Measurements from ENCODE around the gene MYO5B. TPM values are rescaled to one million over a fixed set of nuclear protein-coding genes. Genes with fewer than 3 reads are reported as not detected.
A peak's percentile ranks its signal among the peaks of the same experiment; 100 is the strongest.

MYO5B gene
- polyA plus RNA-seq, 1 donor (not counting 4 experiments of a cell fraction or from before 2014, with no cell fraction given): 6.8 TPM

DNA sequence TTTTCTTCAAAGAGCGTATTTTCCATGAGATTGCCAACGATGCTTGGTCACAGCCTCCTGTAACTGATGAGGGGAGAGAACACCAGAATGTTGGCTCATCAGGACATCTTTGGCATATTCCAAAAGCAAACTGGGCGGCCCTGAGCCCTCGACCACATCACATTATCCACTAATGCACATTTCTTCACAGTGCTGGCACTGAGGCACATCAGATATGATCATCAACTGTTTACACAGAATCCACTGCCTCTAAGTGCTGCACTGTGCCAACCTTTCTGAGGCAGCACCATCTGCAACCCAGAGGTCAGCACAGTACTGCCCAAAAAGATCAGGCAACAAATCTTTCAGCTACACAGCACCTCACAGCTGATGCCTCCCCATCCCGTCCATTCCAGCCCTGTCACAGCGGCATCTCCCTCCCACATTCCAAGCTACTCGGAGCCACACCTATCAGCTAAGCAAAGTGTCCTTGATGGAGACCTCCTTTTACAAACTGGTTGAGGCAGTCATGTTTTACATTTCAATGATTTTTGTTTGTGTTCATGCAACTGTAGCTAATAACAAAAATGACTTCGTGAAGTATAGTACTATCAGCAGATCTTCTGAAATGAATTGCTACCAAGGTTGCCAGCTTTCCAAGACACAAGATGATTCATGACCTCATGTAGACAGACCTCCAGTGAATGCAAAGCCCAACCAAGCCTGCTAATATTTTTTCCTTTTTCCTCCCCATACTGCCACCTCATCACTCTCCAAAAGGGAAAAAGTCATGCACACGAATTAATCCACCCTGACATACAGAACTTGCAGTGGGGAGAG is 32.3 kb downstream of the MYO5B start:
- DNase-seq (ENCODE audit: low read depth, low spot score): no peak
- H3K4me2 ChIP-seq (ENCODE audit: control insufficient read depth, extremely low read depth, insufficient read depth, low read depth, low read length): no peak overlapping the region
- dilution Hi-C loops (cut with MboI; ENCODE audit: extremely low pct_ligation_motif_present, low sequenced_read_pairs): no loop called here

DNA sequence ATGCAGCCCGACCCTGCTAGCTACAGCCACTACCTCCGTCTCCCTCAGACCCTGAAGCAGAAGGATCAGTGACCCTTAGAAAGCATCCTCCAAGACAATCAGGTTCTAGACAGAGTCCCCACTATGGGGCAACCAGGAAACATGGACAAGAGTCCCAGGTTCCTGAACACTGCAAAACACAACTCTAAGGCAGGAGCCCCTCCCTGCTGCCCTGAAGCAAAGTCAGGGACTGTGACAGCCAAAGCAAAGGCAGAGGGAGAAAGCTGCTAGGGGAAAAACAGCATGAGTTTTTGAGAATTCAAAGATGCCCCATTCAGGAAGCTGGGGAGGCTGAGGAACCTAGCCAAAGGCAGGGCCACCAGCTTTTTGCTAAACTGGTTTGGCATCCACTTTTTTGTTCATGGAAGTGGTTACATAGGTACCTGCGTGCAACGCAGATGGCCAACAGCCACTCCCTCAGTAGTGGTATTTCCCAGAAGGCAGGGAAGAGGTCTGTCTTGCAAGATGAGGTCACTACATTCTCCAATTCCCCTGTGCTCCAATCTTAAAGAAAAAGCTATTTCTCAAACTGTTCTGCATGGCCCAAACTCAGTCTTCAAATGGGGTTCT is 33.2 kb downstream of the MYO5B start:
- dilution Hi-C loops (cut with MboI; ENCODE audit: extremely low pct_ligation_motif_present, low sequenced_read_pairs): no loop called here
- H4K20me1 ChIP-seq (ENCODE audit: control insufficient read depth, extremely low read depth, insufficient read depth, low read length): no peaks in the 10 kb centered on the region
- H3K4me1 ChIP-seq (ENCODE audit: control insufficient read depth, extremely low read depth, insufficient read depth, low read length): peaks cover 19% of the 10 kb centered on the region

More for the DNA sequence above, 32.3 kb downstream of the MYO5B start:
- FAIRE-seq: no peak
- Histone ChIP-seq H2AFZ (ENCODE audit: control insufficient read depth, low read length) (no peak overlapping the region), H3K36me3 (ENCODE audit: control insufficient read depth in 2 of 2, extremely low read depth in 1 of 2, insufficient read depth in 2 of 2, low read length in 2 of 2) (no peaks in the 10 kb centered on the region), H3K4me3 (ENCODE audit: control insufficient read depth in 2 of 3, extremely low read depth in 1 of 3, insufficient read depth in 2 of 3, low read depth in 1 of 3, low read length in 3 of 3) (no peak overlapping the region), H3K9me3 (ENCODE audit: control insufficient read depth, low read depth, low read length) (no peaks in the 10 kb centered on the region), H3K9ac (ENCODE audit: control insufficient read depth, extremely low read depth, insufficient read depth, low read length) (no peak overlapping the region), H3K79me2 (ENCODE audit: control insufficient read depth, insufficient read depth, low read length) (no peaks in the 10 kb centered on the region), H4K20me1 (ENCODE audit: control insufficient read depth, extremely low read depth, insufficient read depth, low read length) (no peaks in the 10 kb centered on the region), H3K9me1 (ENCODE audit: control insufficient read depth, extremely low read depth, insufficient read depth, low read length) (no peaks in the 10 kb centered on the region), H3K27me3 (ENCODE audit: control insufficient read depth, extremely low read depth, insufficient read depth, low read length) (no peaks in the 10 kb centered on the region), H3K4me1 (ENCODE audit: control insufficient read depth, extremely low read depth, insufficient read depth, low read length) (peaks cover 19% of the 10 kb centered on the region), H3K27ac (ENCODE audit: control insufficient read depth, insufficient read depth, low read length) (no peak overlapping the region)
- TF ChIP-seq, protein P1, sequence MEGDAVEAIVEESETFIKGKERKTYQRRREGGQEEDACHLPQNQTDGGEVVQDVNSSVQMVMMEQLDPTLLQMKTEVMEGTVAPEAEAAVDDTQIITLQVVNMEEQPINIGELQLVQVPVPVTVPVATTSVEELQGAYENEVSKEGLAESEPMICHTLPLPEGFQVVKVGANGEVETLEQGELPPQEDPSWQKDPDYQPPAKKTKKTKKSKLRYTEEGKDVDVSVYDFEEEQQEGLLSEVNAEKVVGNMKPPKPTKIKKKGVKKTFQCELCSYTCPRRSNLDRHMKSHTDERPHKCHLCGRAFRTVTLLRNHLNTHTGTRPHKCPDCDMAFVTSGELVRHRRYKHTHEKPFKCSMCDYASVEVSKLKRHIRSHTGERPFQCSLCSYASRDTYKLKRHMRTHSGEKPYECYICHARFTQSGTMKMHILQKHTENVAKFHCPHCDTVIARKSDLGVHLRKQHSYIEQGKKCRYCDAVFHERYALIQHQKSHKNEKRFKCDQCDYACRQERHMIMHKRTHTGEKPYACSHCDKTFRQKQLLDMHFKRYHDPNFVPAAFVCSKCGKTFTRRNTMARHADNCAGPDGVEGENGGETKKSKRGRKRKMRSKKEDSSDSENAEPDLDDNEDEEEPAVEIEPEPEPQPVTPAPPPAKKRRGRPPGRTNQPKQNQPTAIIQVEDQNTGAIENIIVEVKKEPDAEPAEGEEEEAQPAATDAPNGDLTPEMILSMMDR (optimal IDR thresholded peaks at IDR 0.05 in 1 of 3, IDR thresholded peaks at IDR 0.05 in 1 of 3, conservative IDR thresholded peaks at IDR 0.05 in 1 of 3; ENCODE audit: extremely low read depth in 1 of 3, insufficient read depth in 2 of 3, low read length in 3 of 3): no peak
- TF ChIP-seq EZH2 (IDR thresholded peaks at IDR 0.05; ENCODE audit: low read length): no peak

More for the DNA sequence above, 33.2 kb downstream of the MYO5B start:
- no peak overlapping the region for H3K9ac ChIP-seq (ENCODE audit: control insufficient read depth, extremely low read depth, insufficient read depth, low read length)
- H3K9me1 ChIP-seq (ENCODE audit: control insufficient read depth, extremely low read depth, insufficient read depth, low read length): no peaks in the 10 kb centered on the region
- no peak for DNase-seq (ENCODE audit: low read depth, low spot score)
- H2AFZ ChIP-seq (ENCODE audit: control insufficient read depth, low read length): no peak overlapping the region
- no peak overlapping the region for H3K4me2 ChIP-seq (ENCODE audit: control insufficient read depth, extremely low read depth, insufficient read depth, low read depth, low read length)
- no peaks in the 10 kb centered on the region for H3K9me3 ChIP-seq (ENCODE audit: control insufficient read depth, low read depth, low read length)
- no peaks in the 10 kb centered on the region for H3K79me2 ChIP-seq (ENCODE audit: control insufficient read depth, insufficient read depth, low read length)
- no peak overlapping the region for H3K27ac ChIP-seq (ENCODE audit: control insufficient read depth, insufficient read depth, low read length)
- no peaks in the 10 kb centered on the region for H3K27me3 ChIP-seq (ENCODE audit: control insufficient read depth, extremely low read depth, insufficient read depth, low read length)
- H3K36me3 ChIP-seq (ENCODE audit: control insufficient read depth in 2 of 2, extremely low read depth in 1 of 2, insufficient read depth in 2 of 2, low read length in 2 of 2): no peaks in the 10 kb centered on the region
- no peak overlapping the region for H3K4me3 ChIP-seq (ENCODE audit: control insufficient read depth in 2 of 3, extremely low read depth in 1 of 3, insufficient read depth in 2 of 3, low read depth in 1 of 3, low read length in 3 of 3)
- peak; percentile 49 for FAIRE-seq
- TF ChIP-seq EZH2 (IDR thresholded peaks at IDR 0.05; ENCODE audit: low read length): no peak
- TF ChIP-seq, protein P1 (optimal IDR thresholded peaks at IDR 0.05 in 1 of 3, IDR thresholded peaks at IDR 0.05 in 1 of 3, conservative IDR thresholded peaks at IDR 0.05 in 1 of 3; ENCODE audit: extremely low read depth in 1 of 3, insufficient read depth in 2 of 3, low read length in 3 of 3): no peak

Data from keratinocyte (primary cell).